Measurements from ENCODE around the gene CLHC1. TPM values are rescaled to one million over a fixed set of nuclear protein-coding genes. Genes with fewer than 3 reads are reported as not detected.
"Not testable (repeated sequence)": the region's sequence is repeated elsewhere in the genome, so short reads cannot be mapped to it uniquely, and the experiment has no call there.

The CLHC1 gene
- total RNA-seq, 8 experiments from 2014 or later: 7.5 to 30.4 (median 17.8) TPM

DNA sequence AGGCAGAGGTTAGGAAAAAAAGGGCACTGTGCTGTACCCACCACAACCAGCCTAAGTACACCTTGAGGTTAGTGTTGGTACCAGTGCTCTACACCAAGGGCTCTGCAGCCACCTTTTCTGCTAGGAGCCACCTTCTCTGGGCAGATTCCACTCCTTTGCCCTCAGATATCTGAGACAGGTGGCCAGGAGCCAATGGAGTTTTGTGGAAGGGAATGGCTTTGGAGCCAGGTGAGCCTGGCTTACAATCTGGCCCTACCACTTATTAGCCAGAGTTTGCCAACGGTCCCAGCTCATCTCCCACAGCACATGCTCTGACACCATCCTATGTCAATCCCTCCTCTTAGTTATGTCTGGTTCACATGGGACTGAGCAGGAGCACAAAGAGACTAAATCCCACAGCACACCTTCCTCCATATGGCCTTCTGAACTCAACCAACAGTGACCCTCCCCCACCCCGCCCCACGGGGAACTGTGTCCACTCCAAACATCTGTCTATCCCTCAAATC is 77.5 kb downstream of the CLHC1 start:
- 71 to 90% (median 83%) methylated on average over 1 to 2 of the region's 3 CpGs; no CpG with 5 or more reads in 7 of the 10 experiments for WGBS, 10 experiments
- H3K4me3 ChIP-seq: no peak overlapping the region
- peaks cover 32 to 48% of the 10 kb centered on the region in 2 donors for H3K4me1 ChIP-seq (replicated peaks in 1 of 2)
- no peak for ATAC-seq (replicated peaks in 6 of 8)
- in situ Hi-C loops (cut with MboI; ENCODE audit: low pct_unique_long_range_greater_than_20kb in 2 of 9, low sequenced_read_pairs in 9 of 9, unreplicated experiment in 9 of 9): loop anchor here in 3 of 9 experiments (25.0 kb wide), 2 partner anchors 92 to 117 kb away; partner anchors contain the start of gene RTN4 (in 1 of the 3)
- H3K27ac ChIP-seq: no peak overlapping the region

DNA sequence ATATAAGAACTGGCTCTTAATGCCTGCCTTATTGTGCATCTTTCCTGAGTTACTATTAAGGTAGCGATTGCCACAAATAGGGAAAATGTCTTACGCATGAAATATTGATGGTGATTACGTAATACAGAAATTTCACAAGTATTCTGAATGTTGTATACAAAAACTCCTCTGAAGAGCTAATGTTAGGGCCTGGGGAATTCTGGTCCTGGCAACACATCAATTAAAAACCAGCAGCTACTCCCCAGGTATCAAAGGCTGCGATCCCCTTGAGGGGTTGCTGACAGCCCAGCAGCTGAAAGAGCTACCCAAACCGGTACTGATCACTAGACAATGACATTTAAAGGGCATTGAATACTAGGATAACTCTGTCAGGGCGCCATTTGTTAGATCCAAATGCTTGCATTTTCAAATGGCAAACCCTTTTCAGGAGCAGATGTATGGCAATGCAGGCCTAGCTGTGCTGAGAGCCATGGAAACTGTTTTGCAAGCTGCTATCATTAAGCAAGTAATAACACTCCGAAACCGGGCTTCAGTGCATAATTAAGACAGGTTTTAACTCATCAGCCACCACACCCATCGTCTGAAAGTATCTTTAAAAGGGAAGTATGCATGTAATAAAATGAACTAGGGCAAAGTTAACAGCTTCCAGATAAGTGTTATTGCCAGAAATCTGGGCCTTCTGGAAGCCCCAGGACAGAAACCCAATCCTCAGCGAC is 78.4 kb downstream of the CLHC1 start:
- no peak overlapping the region for H3K4me3 ChIP-seq
- 10 to 100% (median 60%) methylated on average over 2 to 9 of the region's 10 CpGs; no CpG with 5 or more reads in 1 of the 10 experiments for WGBS, 10 experiments

DNA sequence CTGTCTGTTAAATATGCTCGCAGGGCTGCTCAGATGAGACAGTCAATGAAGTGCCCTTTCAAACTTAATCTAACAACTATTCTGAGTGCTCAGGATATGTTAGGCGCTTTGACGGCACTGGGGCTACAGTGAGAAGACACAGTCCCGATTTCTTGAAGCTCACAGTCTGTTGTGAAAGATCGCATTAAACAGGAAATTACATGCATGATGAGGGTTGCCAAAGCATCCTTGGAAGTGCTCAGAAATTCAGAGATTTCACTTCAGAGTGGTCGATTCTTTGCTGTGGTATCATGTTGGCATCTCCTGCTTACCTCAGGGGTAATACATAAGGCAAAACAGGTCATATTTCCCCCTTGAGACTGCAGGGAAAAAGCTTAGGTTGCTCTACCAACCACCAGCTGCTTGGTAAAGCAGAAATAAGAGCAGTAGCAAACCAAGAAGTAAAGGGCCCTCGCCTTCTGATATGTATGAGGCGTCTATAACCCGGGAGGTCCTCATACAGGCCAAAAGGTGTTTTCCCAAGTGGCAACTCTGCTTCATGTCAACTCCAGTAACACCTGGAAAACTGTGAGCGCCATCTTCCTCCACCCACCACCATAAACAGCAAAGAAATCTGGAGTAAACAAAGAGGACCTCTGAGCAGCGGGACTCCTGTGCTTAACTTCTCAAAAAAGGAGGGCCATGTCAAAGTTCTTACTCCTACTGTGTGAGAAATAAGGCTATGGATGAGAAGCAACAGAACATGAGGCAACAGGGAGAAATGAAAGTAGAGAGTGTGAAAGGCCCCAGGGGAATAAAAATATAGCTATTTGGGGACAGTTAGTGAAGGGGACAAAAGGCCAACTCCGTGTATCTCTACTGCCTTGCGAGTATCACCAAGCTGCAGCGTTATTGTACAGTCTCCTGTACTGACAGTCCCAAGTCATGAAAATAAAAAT is 79.3 kb downstream of the CLHC1 start:
- no peak overlapping the region for H3K4me3 ChIP-seq
- in situ Hi-C loops (cut with MboI; ENCODE audit: low pct_unique_long_range_greater_than_20kb in 2 of 9, low sequenced_read_pairs in 9 of 9, unreplicated experiment in 9 of 9): loop anchor here in 3 of 9 experiments (25.0 kb wide), 2 partner anchors 90 to 115 kb away; partner anchors contain the start of gene RTN4 (in 1 of the 3)
- no peak overlapping the region for H3K27ac ChIP-seq
- 72 to 98% (median 93%) methylated on average over 2 to 11 of the region's 14 CpGs for WGBS, 10 experiments
- peaks cover 23 to 47% of the 10 kb centered on the region in 2 donors for H3K4me1 ChIP-seq (replicated peaks in 1 of 2)
- ATAC-seq (replicated peaks in 6 of 8): no peak

More for the DNA sequence above, 78.4 kb downstream of the CLHC1 start:
- Histone ChIP-seq H3K4me1 (replicated peaks in 1 of 2) (peaks cover 24 to 44% of the 10 kb centered on the region in 2 donors), H3K27ac (peak overlapping the region in 1 of 2 donors; percentile 14)
- ATAC-seq (replicated peaks in 6 of 8): peak; percentile 60 to 83 (median 72)
- in situ Hi-C loops (cut with MboI; ENCODE audit: low pct_unique_long_range_greater_than_20kb in 2 of 9, low sequenced_read_pairs in 9 of 9, unreplicated experiment in 9 of 9): loop anchor here in 3 of 9 experiments (25.0 kb wide), 2 partner anchors 91 to 116 kb away; partner anchors contain the start of gene RTN4 (in 1 of the 3)

- Histone ChIP-seq H3K27ac (no peak overlapping the region), H3K4me1 (replicated peaks in 1 of 2) (peaks cover 22 to 42% of the 10 kb centered on the region in 2 donors), H3K4me3 (no peak overlapping the region)
- ATAC-seq (replicated peaks in 6 of 8): peak in 1 of 8 experiments; percentile 11
- in situ Hi-C loops (cut with MboI; ENCODE audit: low pct_unique_long_range_greater_than_20kb in 2 of 9, low sequenced_read_pairs in 9 of 9, unreplicated experiment in 9 of 9): loop anchor here in 3 of 9 experiments (25.0 kb wide), 2 partner anchors 90 to 115 kb away; partner anchors contain the start of gene RTN4 (in 1 of the 3)
Observed at GRCh38 chr2:55151733-55152433, 80.2 kb downstream of the CLHC1 start.

DNA sequence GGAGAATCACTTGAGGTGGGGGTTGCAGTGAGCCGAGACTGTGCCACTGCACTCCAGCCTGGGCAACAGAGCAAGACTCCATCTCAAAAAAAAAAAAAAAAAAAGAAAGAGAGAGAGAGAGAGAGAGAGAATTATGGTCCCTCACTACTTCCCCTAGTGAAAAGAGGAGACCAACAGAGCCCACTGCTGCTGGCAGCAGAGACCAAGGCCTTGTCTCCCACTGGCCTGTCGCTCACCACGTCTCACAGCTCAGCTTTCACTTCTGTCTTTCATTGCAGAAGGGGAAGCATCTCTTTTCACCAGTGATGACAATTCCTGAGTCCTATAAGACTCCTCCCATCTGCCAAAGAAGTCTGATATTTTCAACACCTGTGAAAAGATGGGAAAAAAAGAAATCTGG is 81.3 kb downstream of the CLHC1 start:
- in situ Hi-C loops (cut with MboI; ENCODE audit: low pct_unique_long_range_greater_than_20kb in 2 of 9, low sequenced_read_pairs in 9 of 9, unreplicated experiment in 9 of 9): loop anchor here in 3 of 9 experiments (25.0 kb wide), 2 partner anchors 89 to 114 kb away; partner anchors contain the start of gene RTN4 (in 1 of the 3)
- no peak overlapping the region for H3K27ac ChIP-seq
- H3K4me3 ChIP-seq: no peak overlapping the region
- WGBS, 10 experiments: 100% methylated on average over 1 to 2 of the region's 3 CpGs; no CpG with 5 or more reads in 7 of the 10 experiments
- ATAC-seq (replicated peaks in 6 of 8): no peak
- H3K4me1 ChIP-seq (replicated peaks in 1 of 2): peaks cover 12 to 33% of the 10 kb centered on the region in 2 donors

- peak; percentile 27 to 88 (median 54) for ATAC-seq (replicated peaks in 6 of 8)
- H3K27ac ChIP-seq: no peak overlapping the region
- peaks cover under 1 to 17% of the 10 kb centered on the region in 2 donors for H3K4me1 ChIP-seq (replicated peaks in 1 of 2)
- no peak overlapping the region for H3K4me3 ChIP-seq
- in situ Hi-C loops (cut with MboI; ENCODE audit: low pct_unique_long_range_greater_than_20kb in 2 of 9, low sequenced_read_pairs in 9 of 9, unreplicated experiment in 9 of 9): no loop called here
- WGBS, 10 experiments: 0 to 79% (median 47%) methylated on average over 1 to 2 of the region's 2 CpGs; no CpG with 5 or more reads in 4 of the 10 experiments
Observed at GRCh38 chr2:55148269-55148668, 83.8 kb downstream of the CLHC1 start.

DNA sequence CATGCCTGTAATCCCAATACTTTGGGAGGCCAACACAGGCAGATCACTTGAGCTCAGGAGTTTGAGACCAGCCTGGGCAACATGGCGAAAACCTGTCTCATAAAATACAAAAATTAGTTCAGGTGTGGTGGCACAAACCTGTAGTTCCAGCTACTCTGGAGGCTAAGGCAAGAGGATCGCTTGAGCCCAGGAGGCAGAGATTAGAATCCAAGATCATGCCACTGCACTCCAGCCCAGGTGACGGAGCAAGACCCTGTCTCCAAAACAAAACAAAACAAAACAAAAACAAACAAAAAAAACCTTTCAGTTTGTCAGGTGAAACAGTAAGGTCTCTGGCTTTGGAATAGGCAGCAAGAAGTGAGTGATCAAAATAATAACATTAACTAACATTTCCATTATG is 84.6 kb downstream of the CLHC1 start:
- no peak for ATAC-seq (replicated peaks in 6 of 8)
- WGBS, 10 experiments: 83 to 100% (median 100%) methylated on average over 1 to 3 of the region's 3 CpGs
- in situ Hi-C loops (cut with MboI; ENCODE audit: low pct_unique_long_range_greater_than_20kb in 2 of 9, low sequenced_read_pairs in 9 of 9, unreplicated experiment in 9 of 9): no loop called here
- no peak overlapping the region for H3K4me3 ChIP-seq
- no peak overlapping the region for H3K27ac ChIP-seq
- H3K4me1 ChIP-seq (replicated peaks in 1 of 2): peaks cover 0 to 10% of the 10 kb centered on the region in 2 donors

DNA sequence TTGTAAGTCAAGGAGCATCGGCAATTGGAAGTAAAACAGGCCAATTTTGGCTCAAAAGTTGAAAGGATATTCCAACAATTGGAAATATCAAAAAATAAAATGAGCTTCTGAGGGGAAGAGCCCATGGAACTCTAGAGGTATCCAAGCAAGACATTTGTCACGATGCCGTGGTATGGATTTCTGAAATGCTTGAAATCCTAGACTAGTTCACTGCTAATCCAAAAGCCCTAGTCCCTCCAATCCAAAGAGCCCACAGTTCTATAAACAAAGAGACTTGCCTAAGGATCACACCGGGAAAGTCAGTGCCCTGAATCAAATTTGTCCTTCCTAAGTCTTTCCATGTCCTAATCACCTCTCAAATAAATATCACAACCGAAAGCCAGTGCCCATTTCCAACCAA is 85.1 kb downstream of the CLHC1 start:
- H3K4me3 ChIP-seq: no peak overlapping the region
- in situ Hi-C loops (cut with MboI; ENCODE audit: low pct_unique_long_range_greater_than_20kb in 2 of 9, low sequenced_read_pairs in 9 of 9, unreplicated experiment in 9 of 9): no loop called here
- no peak overlapping the region for H3K27ac ChIP-seq
- H3K4me1 ChIP-seq (replicated peaks in 1 of 2): peaks cover 0 to 9% of the 10 kb centered on the region in 2 donors
- 60 to 100% (median 92%) methylated on average over 1 to 4 of the region's 5 CpGs; no CpG with 5 or more reads in 1 of the 10 experiments for WGBS, 10 experiments
- no peak for ATAC-seq (replicated peaks in 6 of 8)

- Histone ChIP-seq H3K4me1 (replicated peaks in 1 of 2) (peaks cover 0 to 9% of the 10 kb centered on the region in 2 donors), H3K4me3 (no peak overlapping the region), H3K27ac (no peak overlapping the region)
- ATAC-seq (replicated peaks in 6 of 8): peak in 4 of 8 experiments; percentile 15 to 92 (median 52)
- 27 to 100% (median 65%) methylated on average over 1 to 2 of the region's 2 CpGs; no CpG with 5 or more reads in 2 of the 10 experiments for WGBS, 10 experiments
- in situ Hi-C loops (cut with MboI; ENCODE audit: low pct_unique_long_range_greater_than_20kb in 2 of 9, low sequenced_read_pairs in 9 of 9, unreplicated experiment in 9 of 9): no loop called here
Observed at GRCh38 chr2:55146263-55146662, 85.8 kb downstream of the CLHC1 start.

GRCh38 chr2:55144922-55145820 is 86.9 kb downstream of the CLHC1 start:
- WGBS, 10 experiments: 60 to 100% (median 80%) methylated on average over 1 to 11 of the region's 12 CpGs; no CpG with 5 or more reads in 1 of the 10 experiments
- ATAC-seq (replicated peaks in 6 of 8): no peak
- in situ Hi-C loops (cut with MboI; ENCODE audit: low pct_unique_long_range_greater_than_20kb in 2 of 9, low sequenced_read_pairs in 9 of 9, unreplicated experiment in 9 of 9): no loop called here
- Histone ChIP-seq H3K4me3 (no peak overlapping the region), H3K27ac (no peak overlapping the region), H3K4me1 (replicated peaks in 1 of 2) (peaks cover 0 to 9% of the 10 kb centered on the region in 2 donors)

- H3K4me1 ChIP-seq (replicated peaks in 1 of 2); H3K4me3 ChIP-seq; in situ Hi-C loops (cut with MboI; ENCODE audit: low pct_unique_long_range_greater_than_20kb in 2 of 9, low sequenced_read_pairs in 9 of 9, unreplicated experiment in 9 of 9); H3K27ac ChIP-seq; ATAC-seq (replicated peaks in 6 of 8): not testable (repeated sequence)
- WGBS, 10 experiments: 10 to 100% (median 84%) methylated on average over 1 to 2 of the region's 2 CpGs; no CpG with 5 or more reads in 2 of the 10 experiments
Observed at GRCh38 chr2:55143706-55144105, 88.4 kb downstream of the CLHC1 start.

Data from motor neuron (in vitro differentiated cells).